CD14-positive monocyte (primary cell): ENCODE results near the gene EIF4E1B. TPM values are rescaled to one million over a fixed set of nuclear protein-coding genes. Genes with fewer than 3 reads are reported as not detected.

Experiments used
- DNase-seq, 3 donors: peaks; one replicate each; pipeline ENCODE4 v3.0.0-alpha.2; 2011 to 2022
- H2AFZ ChIP-seq: 2 replicates; pipeline ENCODE4 v1.6.0; 2012; ENCODE audit warnings: mild to moderate bottlenecking, low read depth, low read length, inconsistent platforms; ENCODE audit not compliant: insufficient read depth, poor library complexity, severe bottlenecking
- H3K27ac ChIP-seq, 2 donors: 1 replicate in 1 of 2; 2 replicates in 1 of 2; pipeline ENCODE4 v1.5.1; 2012 to 2013; ENCODE audit warnings: low read length in 2 of 2, control low read depth in 1 of 2, inconsistent platforms in 1 of 2, low read depth in 1 of 2, mild to moderate bottlenecking in 1 of 2
- H3K27me3 ChIP-seq, 2 donors: one replicate each; pipeline versions ENCODE4 v1.6.0 to v1.6.1; 2011 to 2013; ENCODE audit warnings: low read length in 2 of 2; ENCODE audit not compliant: control insufficient read depth in 2 of 2, insufficient read depth in 2 of 2
- H3K36me3 ChIP-seq, 2 donors: replicated peaks in 1 of 2; 1 replicate in 1 of 2; 2 replicates in 1 of 2; pipeline versions ENCODE4 v1.5.1 to v1.6.1; 2012 to 2013; ENCODE audit warnings: low read length in 2 of 2, control low read depth in 1 of 2, inconsistent platforms in 1 of 2, mild to moderate bottlenecking in 1 of 2; ENCODE audit not compliant: insufficient read depth in 2 of 2, control insufficient read depth in 1 of 2
- H3K4me1 ChIP-seq, 2 donors: 1 replicate in 1 of 2; 2 replicates in 1 of 2; pipeline versions ENCODE4 v1.5.1 to v1.6.1; 2012 to 2013; ENCODE audit warnings: low read length in 2 of 2, control low read depth in 1 of 2, inconsistent platforms in 1 of 2, mild to moderate bottlenecking in 1 of 2, moderate library complexity in 1 of 2; ENCODE audit not compliant: insufficient read depth in 2 of 2, control insufficient read depth in 1 of 2
- H3K4me2 ChIP-seq: replicated peaks from 2 replicates; pipeline ENCODE3; 2012; ENCODE audit warnings: low read length, moderate library complexity, mild to moderate bottlenecking; ENCODE audit not compliant: poor library complexity, severe bottlenecking; ENCODE audit errors: extremely low read depth
- H3K4me3 ChIP-seq, 3 experiments: fragments of 200-600 bp in 1 of 3; sonication (generic) in 1 of 3; replicated peaks in 1 of 3; 1 replicate in 2 of 3; 2 replicates in 1 of 3; pipeline ENCODE4 v1.5.1; 2011 to 2013; ENCODE audit warnings: low read length in 3 of 3, mild to moderate bottlenecking in 3 of 3, control low read depth in 2 of 3, low read depth in 2 of 3, inconsistent platforms in 1 of 3, moderate library complexity in 1 of 3
- H3K79me2 ChIP-seq: 2 replicates; pipeline ENCODE4 v1.6.0; 2012; ENCODE audit warnings: mild to moderate bottlenecking, control low read depth, inconsistent platforms, low read length, moderate library complexity; ENCODE audit not compliant: insufficient read depth
- H3K9ac ChIP-seq: 2 replicates; pipeline ENCODE4 v1.6.0; 2017; ENCODE audit warnings: low read length, mild to moderate bottlenecking; ENCODE audit not compliant: insufficient read depth, poor library complexity, severe bottlenecking
- H3K9me3 ChIP-seq, 2 donors: replicated peaks in 1 of 2; 1 replicate in 1 of 2; 2 replicates in 1 of 2; pipeline versions ENCODE4 v1.5.1 to v1.6.1; 2012 to 2013; ENCODE audit warnings: low read length in 2 of 2, control low read depth in 1 of 2; ENCODE audit not compliant: control insufficient read depth in 1 of 2, insufficient read depth in 1 of 2
- H4K20me1 ChIP-seq: 2 replicates; pipeline ENCODE4 v1.6.0; 2012; ENCODE audit warnings: mild to moderate bottlenecking, low read length, control low read depth, moderate library complexity; ENCODE audit not compliant: insufficient read depth
- H3K27ac Mint-ChIP-seq, 7 donors: one replicate each; pipeline ENCODE4 v1.8.0; 2020; ENCODE audit warnings: mild to moderate bottlenecking in 7 of 7, mixed read lengths in 7 of 7, moderate library complexity in 6 of 7, inconsistent platforms in 2 of 7
- H3K27me3 Mint-ChIP-seq, 3 donors: one replicate each; pipeline ENCODE4 v1.8.0; 2021 to 2022; ENCODE audit warnings: low read depth in 3 of 3, mild to moderate bottlenecking in 3 of 3, mixed read lengths in 3 of 3, moderate library complexity in 3 of 3, inconsistent platforms in 1 of 3
- H3K36me3 Mint-ChIP-seq, 2 donors: one replicate each; pipeline ENCODE4 v1.8.0; 2020; ENCODE audit warnings: mixed read lengths in 2 of 2, inconsistent platforms in 1 of 2, mild to moderate bottlenecking in 1 of 2
- H3K4me1 Mint-ChIP-seq: one replicate; pipeline ENCODE4 v1.8.0; 2020; ENCODE audit warnings: mild to moderate bottlenecking, mixed read lengths
- H3K4me3 Mint-ChIP-seq, 2 donors: one replicate each; pipeline ENCODE4 v1.8.0; 2020; ENCODE audit warnings: mild to moderate bottlenecking in 2 of 2, mixed read lengths in 2 of 2, moderate library complexity in 1 of 2
- H3K9me3 Mint-ChIP-seq, 7 donors: one replicate each; pipeline ENCODE4 v1.8.0; 2020 to 2022; ENCODE audit warnings: mixed read lengths in 7 of 7, mild to moderate bottlenecking in 6 of 7, moderate library complexity in 6 of 7, inconsistent platforms in 2 of 7
- CTCF ChIP-seq: fragments of 200-600 bp; IDR thresholded peaks from one replicate; pipeline ENCODE4 v1.8.0; 2022; ENCODE audit warnings: antibody characterized with exemption, mild to moderate bottlenecking
- WGBS: methylation state at CpG from one replicate; pipeline ENCODE4 v1.1.5; 2013; ENCODE audit warnings: missing lambda C conversion rate; ENCODE audit not compliant: insufficient coverage; 5-methylcytosine and 5-hydroxymethylcytosine counted together
- intact Hi-C, 2 donors: fragments of 100-400 bp; cut with micrococcal nuclease; formaldehyde crosslinking; loops; one replicate each; pipeline versions ENCODE4 v1.15.0 to v1.15.1; 2023
- polyA plus RNA-seq, 3 donors: library from polyadenylated mRNA; depleted of rRNA in 1 of 3; unstranded in 2 of 3; stranded (reverse) in 1 of 3; fragments of 300-500 nt in 2 of 3; fragments of >200 nt in 1 of 3; fragmentation: Illumina TruSeq in 2 of 3; gene quantifications; 1 replicate in 2 of 3; 2 replicates in 1 of 3; pipeline ENCODE4 v1.2.3, GENCODE V29; 2012 to 2021

EIF4E1B gene
- polyA plus RNA-seq, 3 donors, result not detected

GRCh38 chr5:176608142-176608705 lies 22.3 kb upstream of the EIF4E1B start:
- H3K9me3 Mint-ChIP-seq, result peaks cover 0 to 15% (median 6%) of the 10 kb centered on the region in 7 donors
- TF ChIP-seq CTCF, result no peak
- no peak overlapping the region for H3K27ac Mint-ChIP-seq
- Histone ChIP-seq H3K4me2 (no peak overlapping the region), H3K79me2 (no peaks in the 10 kb centered on the region), H3K9me3 (no peaks in the 10 kb centered on the region), H4K20me1 (no peaks in the 10 kb centered on the region), H3K36me3 (no peaks in the 10 kb centered on the region), H3K9ac (no peak overlapping the region), H3K4me1 (peaks cover 6% of the 10 kb centered on the region in 2 donors), H3K27me3 (peaks cover 15 to 46% of the 10 kb centered on the region in 2 donors), H2AFZ (no peak overlapping the region), H3K4me3 (no peak overlapping the region), H3K27ac (no peak overlapping the region)
- H3K36me3 Mint-ChIP-seq, result peaks cover 3 to 7% of the 10 kb centered on the region in 2 donors
- H3K4me3 Mint-ChIP-seq, result peak overlapping the region in 1 of 2 donors; percentile 96
- peaks cover 40 to 65% (median 42%) of the 10 kb centered on the region in 3 donors for H3K27me3 Mint-ChIP-seq
- H3K4me1 Mint-ChIP-seq, result peaks cover 10% of the 10 kb centered on the region
- DNase-seq, result no peak
- intact Hi-C loops, result no loop called here
- WGBS, result 100% methylated on average over 2 of the region's 4 CpGs

- no peak for DNase-seq
- no peak overlapping the region for H3K9ac ChIP-seq
- no peaks in the 10 kb centered on the region for H3K79me2 ChIP-seq
- H3K4me1 Mint-ChIP-seq, result peaks cover 10% of the 10 kb centered on the region
- H3K36me3 Mint-ChIP-seq, result peaks cover 3 to 7% of the 10 kb centered on the region in 2 donors
- peak overlapping the region; percentile 89 to 96 for H3K4me3 Mint-ChIP-seq
- peaks cover 39 to 65% (median 47%) of the 10 kb centered on the region in 3 donors for H3K27me3 Mint-ChIP-seq
- no peaks in the 10 kb centered on the region for H3K36me3 ChIP-seq
- no peaks in the 10 kb centered on the region for H3K9me3 ChIP-seq
- no peak overlapping the region for H3K27ac ChIP-seq
- peak overlapping the region in 1 of 3 experiments; percentile 76 for H3K4me3 ChIP-seq
- peaks cover 0 to 15% (median 6%) of the 10 kb centered on the region in 7 donors for H3K9me3 Mint-ChIP-seq
- peaks cover 6% of the 10 kb centered on the region in 2 donors for H3K4me1 ChIP-seq
- H3K27me3 ChIP-seq, result peaks cover 15 to 46% of the 10 kb centered on the region in 2 donors
- H2AFZ ChIP-seq, result peak overlapping the region; percentile 80
- no peak overlapping the region for H3K27ac Mint-ChIP-seq
- peak overlapping the region; percentile 84 for H3K4me2 ChIP-seq
- intact Hi-C loops, result no loop called here
- H4K20me1 ChIP-seq, result no peaks in the 10 kb centered on the region
- TF ChIP-seq CTCF, result no peak
- 42% methylated on average over 31 of the region's 46 CpGs for WGBS
Measured at GRCh38 chr5:176608937-176609723, 21.3 kb upstream of the EIF4E1B start.
